ENCODE measurements around the gene BEAN1. TPM values are rescaled to one million over a fixed set of nuclear protein-coding genes. Genes with fewer than 3 reads are reported as not detected.

The BEAN1 gene
- total and polyA plus RNA-seq, 8 donors = 0.08 to 0.41 (median 0.14) TPM; not detected in 5

- Histone ChIP-seq H3K4me3 (no peak overlapping the region), H3K4me1 (no peaks in the 10 kb centered on the region), H3K36me3 (no peaks in the 10 kb centered on the region), H3K9me3 (no peaks in the 10 kb centered on the region), H3K27ac (no peak overlapping the region), H3K27me3 (peaks cover 0 to 6% (median 0%) of the 10 kb centered on the region in 4 donors)
- TF ChIP-seq CTCF (IDR thresholded peaks at IDR 0.05) = peak in 3 of 4 donors; percentile 61 to 78 (median 66)
- ATAC-seq (peak; percentile 63 to 93 (median 88)), FAIRE-seq (no peak), DNase-seq (peak in 5 of 6 donors; percentile 52 to 82 (median 72))
- intact Hi-C loops (cut with DNase I) = no loop called here
- 16 to 31% methylated on average over 10 of the region's 10 CpGs for WGBS, 2 donors
These were observed 51.8 kb downstream of the BEAN1 start for GRCh38 chr16:66478733-66479511.

- ATAC-seq (no peak), FAIRE-seq (no peak), DNase-seq (no peak)
- 54 to 60% methylated on average over 4 to 5 of the region's 5 CpGs for WGBS, 2 donors
- intact Hi-C loops (cut with DNase I) = loop anchor here in 1 of 3 donors (5.0 kb wide), 1 partner anchor 72 kb away; no protein-coding TSS in a partner anchor
- H3K4me3 ChIP-seq = no peak overlapping the region
- no peak for TF ChIP-seq CTCF (IDR thresholded peaks at IDR 0.05)
- peaks cover 0 to 6% (median 0%) of the 10 kb centered on the region in 4 donors for H3K27me3 ChIP-seq
- no peaks in the 10 kb centered on the region for H3K36me3 ChIP-seq
- H3K9me3 ChIP-seq = no peaks in the 10 kb centered on the region
- no peaks in the 10 kb centered on the region for H3K4me1 ChIP-seq
- no peak overlapping the region for H3K27ac ChIP-seq
These were observed 52.7 kb downstream of the BEAN1 start for GRCh38 chr16:66479661-66480264.

- Histone ChIP-seq H3K9me3 (no peaks in the 10 kb centered on the region), H3K27me3 (peaks cover 0 to 6% (median 0%) of the 10 kb centered on the region in 4 donors), H3K4me1 (no peaks in the 10 kb centered on the region), H3K4me3 (no peak overlapping the region), H3K27ac (no peak overlapping the region), H3K36me3 (no peaks in the 10 kb centered on the region)
- no peak for TF ChIP-seq CTCF (IDR thresholded peaks at IDR 0.05)
- FAIRE-seq (no peak), ATAC-seq (no peak), DNase-seq (no peak)
- intact Hi-C loops (cut with DNase I) = loop anchor here in 1 of 3 donors (5.0 kb wide), 1 partner anchor 73 kb away; no protein-coding TSS in a partner anchor
- WGBS, 2 donors = 59 to 71% methylated on average over 24 to 25 of the region's 25 CpGs
These were observed 53.4 kb downstream of the BEAN1 start for GRCh38 chr16:66480265-66481080.

GRCh38 chr16:66481081-66481942 is 54.2 kb downstream of the BEAN1 start:
- Histone ChIP-seq H3K27me3 (peaks cover 0 to 6% (median 0%) of the 10 kb centered on the region in 4 donors), H3K36me3 (no peaks in the 10 kb centered on the region), H3K4me1 (no peaks in the 10 kb centered on the region), H3K4me3 (no peak overlapping the region), H3K9me3 (no peaks in the 10 kb centered on the region), H3K27ac (no peak overlapping the region)
- ATAC-seq (no peak), DNase-seq (no peak), FAIRE-seq (no peak)
- no peak for TF ChIP-seq CTCF (IDR thresholded peaks at IDR 0.05)
- 74 to 85% methylated on average over 25 of the region's 25 CpGs for WGBS, 2 donors
- intact Hi-C loops (cut with DNase I) = loop anchor here in 1 of 3 donors (5.0 kb wide), 1 partner anchor 74 kb away; no protein-coding TSS in a partner anchor

Measured in pancreas (tissue), 10 donors.